GM19395 (cell line): Measurements from ENCODE around the gene TXN2.
"Not testable (repeated sequence)": the region's sequence is repeated elsewhere in the genome, so short reads cannot be mapped to it uniquely, and the experiment has no call there.

Experiments
- ATAC-seq: cut with Tn5 transposase; IDR thresholded peaks from one replicate; pipeline ENCODE4 v1.9.1; 2021; ENCODE audit warnings: mild to moderate bottlenecking, moderate library complexity; ENCODE audit not compliant: unreplicated experiment

The TXN2 gene

DNA sequence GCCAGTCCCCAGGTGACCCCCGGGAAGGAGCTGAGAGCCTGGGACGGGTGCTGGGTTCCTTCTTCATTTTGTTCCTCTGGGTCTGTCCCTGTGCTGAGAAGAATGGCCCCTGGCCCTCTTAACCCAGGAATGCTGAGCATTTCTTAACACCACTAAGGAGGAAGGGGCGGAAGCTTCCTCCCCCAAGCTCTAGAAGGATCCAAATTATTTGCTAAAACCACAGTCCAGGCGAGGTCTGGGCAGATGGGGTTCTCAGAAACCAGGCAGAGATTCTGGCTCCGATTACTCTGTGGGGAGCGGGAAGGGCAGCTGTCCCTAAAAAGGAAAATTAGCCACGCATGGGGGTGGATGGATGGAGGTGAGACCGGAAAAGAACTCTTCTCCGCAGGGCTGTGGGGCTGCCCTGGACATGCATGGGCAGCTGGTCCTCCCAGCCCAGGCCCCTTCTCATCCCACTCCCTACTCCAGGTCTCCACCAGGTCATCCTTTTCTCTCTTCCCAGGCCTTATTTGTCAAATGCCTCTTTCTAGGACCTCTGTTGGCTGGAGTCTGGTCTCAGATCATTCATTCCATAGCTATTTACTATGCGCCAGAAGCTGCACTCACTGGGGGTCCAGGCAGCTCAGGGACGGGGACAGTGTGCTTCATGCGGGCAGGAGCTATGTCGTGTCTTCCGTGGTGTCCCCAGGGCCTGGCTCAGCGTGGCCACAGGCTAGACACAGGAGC lies 48.7 kb downstream of the TXN2 start:
- no peak for ATAC-seq

DNA sequence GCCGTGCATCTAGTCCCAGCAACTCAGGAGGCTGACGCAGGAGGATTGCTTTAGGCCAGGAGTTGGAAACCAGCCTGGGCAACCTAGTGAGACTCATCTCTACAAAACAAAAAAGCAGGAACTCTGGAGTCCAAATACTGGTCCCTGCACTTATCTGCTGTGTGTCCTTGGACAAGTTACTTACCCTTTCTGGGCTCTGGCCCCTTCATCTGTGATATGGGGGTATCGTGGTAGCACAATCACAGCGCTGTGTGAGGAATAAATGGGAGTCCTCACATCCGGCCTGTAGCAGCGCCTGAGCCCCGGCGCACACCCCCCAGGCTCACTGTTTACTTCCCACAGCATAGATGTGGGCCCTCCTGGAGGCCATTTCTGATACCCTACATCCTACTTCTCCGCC lies 49.5 kb downstream of the TXN2 start:
- no peak for ATAC-seq

DNA sequence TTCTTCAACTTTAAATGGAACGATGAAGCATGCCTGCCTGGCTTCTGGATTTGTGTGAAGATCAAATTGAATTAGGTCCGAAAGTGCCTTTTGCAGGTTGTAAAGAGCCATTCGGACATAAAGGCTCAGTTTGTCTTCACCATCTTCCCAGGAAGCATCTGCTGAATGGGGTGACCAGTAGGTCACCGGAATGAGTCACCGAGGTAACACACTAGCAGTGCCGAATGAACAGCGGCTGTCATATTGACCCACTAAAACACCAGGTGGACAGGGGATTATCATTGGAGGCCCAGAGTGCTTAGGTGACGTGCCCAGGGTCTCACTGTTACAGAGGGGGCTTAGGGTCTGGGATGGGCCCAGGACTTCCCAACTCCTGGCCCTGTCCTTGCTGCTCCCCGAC lies 50.6 kb downstream of the TXN2 start:
- ATAC-seq, result no peak

DNA sequence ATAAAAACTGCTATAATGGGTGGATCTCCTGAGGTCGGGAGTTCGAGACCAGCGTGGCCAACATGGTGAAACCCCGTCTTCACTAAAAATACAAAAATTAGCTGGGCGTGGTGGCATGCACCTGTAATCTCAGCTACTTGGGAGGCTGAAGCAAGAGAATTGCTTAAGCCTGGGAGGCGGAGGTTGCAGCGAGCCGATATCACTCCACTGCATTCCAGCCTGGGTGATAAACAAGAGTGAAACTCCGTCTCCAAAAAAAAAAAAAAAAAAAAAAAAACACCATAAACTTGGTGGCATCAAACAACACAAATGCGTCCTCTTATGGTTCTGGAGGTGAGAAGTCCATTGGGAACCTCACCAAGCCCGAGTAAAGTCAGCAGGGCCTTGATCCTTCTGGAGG lies 53.5 kb downstream of the TXN2 start:
- ATAC-seq, result not testable (repeated sequence)

DNA sequence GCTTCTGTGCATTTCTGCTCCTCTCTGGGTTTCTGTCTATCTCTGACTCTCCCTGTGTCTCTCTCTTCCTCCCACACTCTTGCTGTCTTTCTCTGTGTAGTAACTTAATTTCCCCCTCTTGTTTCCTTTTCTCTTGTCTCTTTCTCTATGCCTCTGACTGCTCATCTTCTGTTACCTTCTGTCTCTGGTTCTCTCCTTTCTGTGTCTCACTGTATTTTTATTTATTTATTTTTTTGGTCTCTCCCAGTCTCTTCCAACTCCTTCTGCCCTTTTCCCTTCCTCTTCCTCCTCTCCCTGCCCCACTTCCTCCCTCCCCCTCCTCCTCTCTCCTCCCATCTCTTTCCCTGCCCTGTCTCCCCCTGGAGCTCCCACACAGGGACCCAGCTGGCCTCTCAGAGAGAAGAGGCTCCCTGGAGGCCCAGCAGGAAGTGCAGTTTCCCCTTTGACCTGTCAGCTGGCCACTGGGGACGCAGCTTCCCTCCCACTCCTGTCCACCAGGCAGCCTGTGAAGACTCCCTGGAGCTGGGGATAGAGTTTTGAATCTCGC lies 55.4 kb downstream of the TXN2 start:
- ATAC-seq, result no peak

DNA sequence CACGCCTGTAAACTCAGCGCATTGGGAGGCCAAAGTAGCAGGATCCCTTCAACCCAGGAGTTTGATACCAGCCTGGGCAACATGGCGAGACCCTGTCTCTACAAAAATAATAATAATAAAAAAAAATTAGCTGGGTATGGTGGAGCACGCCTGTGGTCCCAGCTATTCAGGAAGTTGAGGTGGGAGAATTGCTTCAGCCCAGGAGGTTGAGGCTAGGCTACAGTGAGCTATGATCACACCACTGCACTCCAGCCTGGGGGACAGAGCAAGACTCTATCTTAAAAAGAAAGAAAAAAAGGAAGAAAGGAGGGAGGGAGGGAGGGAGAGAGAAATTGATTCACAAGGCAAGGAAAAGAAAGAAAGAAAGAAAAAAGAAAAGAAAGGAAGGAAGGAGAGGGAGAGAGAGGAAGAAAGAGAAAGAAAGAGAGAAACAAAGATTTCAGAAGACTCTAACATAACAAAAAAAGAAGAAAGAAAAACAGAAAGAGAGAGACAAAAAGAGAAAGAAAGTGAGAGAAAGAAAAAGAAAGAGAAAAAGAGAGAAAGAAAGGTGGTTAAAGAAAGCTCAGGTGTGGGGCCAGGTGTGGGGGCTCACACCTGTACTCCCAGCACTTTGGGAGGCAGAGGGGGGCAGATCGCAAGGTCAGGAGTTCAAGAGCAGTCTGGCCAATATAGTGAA lies 56.4 kb downstream of the TXN2 start:
- no peak for ATAC-seq

DNA sequence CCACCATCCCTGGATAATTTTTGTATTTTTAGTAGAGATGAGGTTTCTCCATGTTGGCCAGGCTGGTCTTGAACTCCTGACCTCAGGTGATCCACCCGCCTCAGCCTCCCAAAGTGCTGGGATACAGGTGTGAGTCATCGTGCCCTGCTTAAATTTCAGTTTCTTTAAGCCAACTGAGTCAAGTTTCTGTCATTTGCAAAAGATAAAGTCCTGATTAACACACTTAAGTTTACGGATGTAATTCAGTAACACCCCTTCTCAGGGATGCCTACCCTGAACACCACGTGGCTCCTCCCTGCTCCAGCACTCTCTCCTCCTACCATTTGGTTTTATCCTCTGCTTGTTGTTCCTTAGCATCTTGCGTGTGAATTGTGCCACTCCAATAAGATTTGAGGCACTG lies 57.0 kb downstream of the TXN2 start:
- ATAC-seq, result not testable (repeated sequence)

DNA sequence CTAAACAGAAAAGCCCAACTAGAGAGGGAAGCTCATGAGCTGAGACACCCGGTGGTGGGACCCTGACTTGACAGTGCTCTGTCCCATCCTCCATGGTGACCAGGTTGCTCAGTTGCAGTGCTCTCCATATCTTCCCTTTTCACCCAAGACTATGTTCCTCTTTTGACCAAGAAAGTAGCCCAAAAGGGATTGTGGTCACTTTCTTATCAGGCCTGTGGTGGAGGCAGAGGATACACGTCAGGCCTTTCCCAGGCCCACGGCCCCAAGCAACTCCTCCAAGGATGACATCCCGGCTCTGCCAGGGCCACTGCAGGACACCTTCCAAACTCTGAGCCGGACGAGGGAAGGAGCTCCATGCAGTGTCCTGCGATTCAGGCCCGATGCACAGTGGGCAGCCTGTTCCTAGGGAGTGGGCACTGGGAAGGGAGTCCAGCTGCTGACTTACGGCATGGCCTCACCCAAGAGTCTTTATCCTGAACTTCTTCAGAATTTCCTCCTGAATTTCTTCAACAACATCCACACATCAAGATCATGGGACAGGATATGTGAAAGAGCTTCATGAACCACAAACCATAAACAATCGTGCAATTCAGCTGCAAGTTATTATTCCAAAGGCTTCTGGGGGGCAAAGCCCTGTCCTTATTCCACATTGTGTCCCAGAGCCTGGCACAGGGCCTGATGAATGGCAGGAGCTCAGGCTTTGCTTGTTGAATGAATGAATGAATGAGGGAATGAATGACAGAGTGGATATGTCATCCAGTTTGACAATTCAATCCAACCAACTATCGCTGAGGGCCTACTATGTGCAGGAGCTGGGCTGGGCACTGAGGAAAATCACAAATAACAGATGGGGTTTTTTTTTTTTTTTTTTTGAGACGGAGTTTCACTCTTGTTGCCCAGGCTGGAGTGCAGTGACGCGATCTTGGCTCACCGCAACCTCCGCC lies 57.7 kb downstream of the TXN2 start:
- ATAC-seq, result no peak

DNA sequence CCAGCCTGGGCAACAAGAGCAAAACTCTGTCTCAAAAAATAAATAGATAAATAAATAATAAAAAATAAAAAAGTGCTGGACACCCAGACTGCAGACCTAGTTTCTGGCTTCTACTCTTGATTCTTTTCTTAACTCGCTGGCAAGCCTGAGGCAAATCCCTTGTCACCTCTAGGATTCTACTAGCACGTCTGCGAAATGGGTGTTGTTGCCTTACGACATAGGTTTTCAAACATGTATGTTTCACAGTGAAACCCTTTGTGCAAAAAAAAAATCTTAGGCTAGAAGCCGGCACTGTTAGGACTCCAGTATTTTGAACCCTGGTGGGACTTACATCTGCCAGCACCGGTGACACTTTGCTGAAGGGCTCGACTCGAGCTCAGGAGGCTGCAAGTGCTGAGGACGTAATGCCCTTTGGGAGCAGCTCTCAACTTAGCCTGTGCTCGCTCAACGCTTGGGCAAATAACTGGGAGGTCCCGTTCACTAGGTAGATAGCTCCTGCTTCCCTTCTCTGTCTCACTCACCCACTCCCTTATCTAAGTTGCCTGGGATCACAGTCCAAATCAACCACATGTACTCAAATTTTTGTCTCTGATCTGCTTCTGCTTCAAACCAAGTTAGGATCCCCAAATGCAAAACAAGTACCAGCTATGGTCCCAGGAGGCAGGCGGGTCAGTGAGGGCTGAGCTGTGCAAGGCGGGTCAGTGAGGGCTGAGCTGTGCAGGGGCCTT lies 59.0 kb downstream of the TXN2 start:
- ATAC-seq, result no peak

DNA sequence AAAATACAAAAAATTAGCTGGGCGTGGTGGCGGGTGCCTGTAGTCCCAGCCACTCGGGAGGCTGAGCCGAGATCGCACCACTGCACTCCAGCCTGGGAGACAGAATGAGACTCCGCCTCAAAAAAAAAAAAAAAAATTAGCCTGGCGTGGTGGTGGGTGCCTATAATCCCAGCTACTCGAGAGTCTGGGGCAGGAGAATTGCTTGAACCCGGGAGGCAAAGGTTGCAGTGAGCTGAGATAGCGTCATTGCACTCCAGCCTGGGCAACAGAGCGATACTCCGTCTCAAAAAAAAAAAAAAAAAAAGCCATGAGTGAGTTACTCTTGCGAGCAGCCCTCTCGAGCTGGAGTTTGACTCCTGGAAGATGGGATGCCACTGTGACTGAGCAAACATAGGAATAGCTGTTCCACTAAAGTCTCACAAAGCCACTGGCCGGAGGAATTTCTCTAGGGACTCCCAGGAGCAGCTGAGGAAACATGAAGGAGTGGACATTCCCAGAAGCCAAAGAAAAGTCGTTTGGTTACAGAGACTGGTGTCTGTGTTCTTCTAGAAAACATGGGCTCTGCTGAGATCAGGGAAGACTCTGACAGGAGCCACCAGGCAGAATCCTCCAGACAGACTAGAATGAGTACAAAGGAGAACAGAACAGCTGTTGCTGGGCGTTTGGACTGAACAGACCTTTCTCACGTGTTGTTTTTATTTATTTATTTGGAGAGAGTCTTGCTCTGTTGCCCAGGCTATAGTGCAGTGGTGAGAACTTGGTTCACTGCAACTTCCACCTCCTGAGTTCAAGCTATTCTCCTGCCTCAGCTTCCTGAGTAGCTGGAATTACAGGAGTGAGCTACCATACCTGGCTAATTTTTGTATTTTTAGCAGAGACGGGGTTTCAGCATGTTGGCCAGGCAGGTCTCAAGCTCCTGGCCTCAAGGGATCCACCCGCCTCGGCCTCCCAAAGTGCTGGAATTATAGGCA lies 61.2 kb downstream of the TXN2 start:
- no peak for ATAC-seq

DNA sequence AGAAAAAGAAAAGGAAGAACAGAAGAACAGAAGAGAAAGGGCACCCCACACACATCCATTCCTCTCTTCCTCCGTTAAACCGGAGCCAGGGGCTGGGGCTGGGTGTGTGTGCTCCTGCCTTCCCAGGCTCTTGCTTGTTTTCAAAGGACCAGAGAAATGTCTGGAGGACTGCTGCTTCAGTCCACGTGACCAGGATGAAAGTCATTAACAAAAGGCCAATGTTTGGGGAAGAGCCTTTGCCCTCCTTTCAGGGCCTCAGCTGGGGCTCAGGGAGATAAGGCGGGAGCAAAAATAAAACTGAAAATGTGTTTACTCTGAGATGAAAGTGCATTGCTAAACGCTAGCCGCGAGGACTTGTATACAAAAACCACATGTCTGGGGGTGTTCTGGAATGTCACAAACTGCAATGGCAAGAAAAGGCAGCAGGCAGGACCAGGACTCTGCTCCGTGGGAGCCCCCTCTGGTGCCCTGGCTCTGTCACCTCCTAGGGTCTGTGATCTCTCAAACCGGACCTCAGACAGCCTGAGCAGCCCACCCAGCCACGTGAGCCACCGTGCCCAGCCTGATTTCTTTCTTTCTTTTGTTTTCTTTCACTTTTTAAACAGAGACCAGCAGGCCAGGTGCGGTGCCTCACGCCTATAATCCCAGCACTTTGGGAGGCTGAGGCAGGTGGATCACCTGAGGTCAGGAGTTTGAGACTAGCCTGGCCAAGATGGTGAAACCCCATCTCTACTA lies 62.1 kb downstream of the TXN2 start:
- ATAC-seq, result no peak

DNA sequence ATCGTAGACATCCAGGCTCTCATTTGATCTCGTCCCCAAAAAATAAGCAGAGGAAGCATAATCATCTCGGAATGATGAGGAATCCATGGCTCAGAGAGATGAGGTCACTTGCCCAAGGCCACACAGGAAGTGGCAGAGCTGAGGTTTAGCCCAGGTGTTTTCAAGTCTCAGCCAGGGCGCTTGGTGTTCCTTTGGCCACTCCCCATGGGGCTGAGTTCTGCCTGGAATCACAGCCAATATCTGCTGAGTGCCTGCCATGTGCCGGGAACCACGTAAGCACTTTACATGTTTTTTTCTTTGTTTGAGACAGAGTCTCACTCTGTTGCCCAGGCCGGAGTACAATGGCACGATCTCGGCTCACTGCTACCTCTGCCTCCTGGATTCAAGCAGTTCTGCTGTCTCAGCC lies 64.2 kb downstream of the TXN2 start:
- ATAC-seq, result no peak
